Caco-2 (cell line): ENCODE measurements around the gene DOK3. TPM values are rescaled to one million over a fixed set of nuclear protein-coding genes. Genes with fewer than 3 reads are reported as not detected.
"Not testable (repeated sequence)": the region's sequence is repeated elsewhere in the genome, so short reads cannot be mapped to it uniquely, and the experiment has no call there.

Experiments used
- BruUV-seq: library from RNA; stranded (reverse); fragments of 400-500 nt; replicated peaks from 2 replicates; lab custom pipeline; 2021; lab: Mats Ljungman, UMichigan
- CTCF ChIA-PET: fragments of 300-600 bp; sonication (Branson Sonifier 250); formaldehyde crosslinking; loops from one replicate; lab custom pipeline; 2022; ENCODE audit warnings: antibody characterized with exemption; lab: Charles Lee
- POLR2A ChIA-PET: fragments of 300-600 bp; sonication (Branson Sonifier 250); formaldehyde crosslinking; loops from one replicate; lab custom pipeline; 2022; ENCODE audit warnings: antibody characterized with exemption; lab: Charles Lee
- DNase-seq, 2 experiments: peaks; one replicate each; pipeline versions ENCODE4 v3.0.0 to v3.0.0-alpha.2; 2020 to 2022
- H3K27me3 ChIP-seq: replicated peaks from 2 replicates; pipeline ENCODE4 v1.6.0; 2011; ENCODE audit warnings: low read length; ENCODE audit not compliant: control insufficient read depth, insufficient read depth
- H3K36me3 ChIP-seq: 2 replicates; pipeline ENCODE4 v1.5.1; 2011; ENCODE audit warnings: low read length; ENCODE audit not compliant: control insufficient read depth, insufficient read depth
- H3K4me1 ChIP-seq: fragments of 250-450 bp; sonication (Bioruptor Pico); 2 replicates; pipeline ENCODE4 v1.5.1; 2020; ENCODE audit warnings: mild to moderate bottlenecking
- H3K4me3 ChIP-seq: 2 replicates; pipeline ENCODE4 v1.5.1; 2011; ENCODE audit warnings: low read depth, mild to moderate bottlenecking, control low read depth, low read length
- H3K9me3 ChIP-seq: fragments of 250-450 bp; sonication (Bioruptor Pico); 2 replicates; pipeline ENCODE4 v1.5.1; 2020; ENCODE audit warnings: mild to moderate bottlenecking, moderate library complexity
- H3K27ac Mint-ChIP-seq: one replicate; pipeline ENCODE4 v1.8.0; 2022; ENCODE audit warnings: mixed read lengths; ENCODE audit not compliant: unreplicated experiment
- H3K27me3 Mint-ChIP-seq: one replicate; pipeline ENCODE4 v1.8.0; 2022; ENCODE audit warnings: mixed read lengths; ENCODE audit not compliant: insufficient read depth, unreplicated experiment
- H3K36me3 Mint-ChIP-seq: one replicate; pipeline ENCODE4 v1.8.0; 2022; ENCODE audit warnings: mild to moderate bottlenecking, mixed read lengths; ENCODE audit not compliant: insufficient read depth, unreplicated experiment
- H3K4me1 Mint-ChIP-seq: one replicate; pipeline ENCODE4 v1.8.0; 2022; ENCODE audit warnings: low read depth, mixed read lengths; ENCODE audit not compliant: unreplicated experiment
- H3K4me3 Mint-ChIP-seq: one replicate; pipeline ENCODE4 v1.8.0; 2022; ENCODE audit warnings: mild to moderate bottlenecking, moderate library complexity, mixed read lengths; ENCODE audit not compliant: unreplicated experiment
- H3K9me3 Mint-ChIP-seq: one replicate; pipeline ENCODE4 v1.8.0; 2022; ENCODE audit warnings: mixed read lengths; ENCODE audit not compliant: unreplicated experiment
- CTCF ChIP-seq, 2 experiments: fragments of 200-600 bp in 1 of 2; IDR thresholded peaks; 1 replicate in 1 of 2; 2 replicates in 1 of 2; pipeline versions ENCODE4 v1.5.1 to v1.8.0; 2011 to 2022; ENCODE audit warnings: antibody characterized with exemption in 1 of 2, control low read depth in 1 of 2, inconsistent platforms in 1 of 2, low read depth in 1 of 2, low read length in 1 of 2, mild to moderate bottlenecking in 1 of 2, moderate library complexity in 1 of 2; ENCODE audit not compliant: insufficient read depth in 1 of 2, severe bottlenecking in 1 of 2, unreplicated experiment in 1 of 2
- intact Hi-C: fragments of 100-400 bp; cut with micrococcal nuclease; formaldehyde crosslinking; loops from one replicate; pipeline ENCODE4 v1.10.0; 2022; ENCODE audit not compliant: unreplicated experiment
- total RNA-seq: library from RNA; stranded (reverse); gene quantifications from 2 replicates; pipeline ENCODE4 v1.2.3, GENCODE V29; 2022

DOK3 gene
- total RNA-seq, 1 experiment from 2014 or later = 7.9 TPM

DNA sequence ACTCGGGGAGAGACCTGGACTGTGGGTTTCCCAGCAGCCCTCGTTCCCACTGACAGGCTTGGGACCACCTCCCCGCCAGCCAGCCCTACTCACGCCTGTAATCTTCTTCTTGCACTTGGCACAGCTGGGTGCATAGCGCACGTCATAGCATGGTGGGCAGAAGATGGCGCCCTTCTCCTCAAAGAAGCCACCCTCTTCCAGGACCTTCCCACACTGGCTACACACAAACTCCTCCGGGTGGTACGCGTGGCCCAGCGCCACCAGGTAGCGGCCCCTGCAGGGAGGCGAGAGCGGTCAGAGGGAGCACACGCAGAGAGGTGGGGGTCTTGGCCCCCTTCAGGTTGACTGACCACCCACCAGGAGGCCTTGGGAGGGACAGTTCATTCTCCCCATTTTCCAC is 21.7 kb downstream of the DOK3 start:
- peak; percentile 5 to 20 for TF ChIP-seq CTCF (IDR thresholded peaks at IDR 0.05; ENCODE audit: insufficient read depth in 1 of 2, low read depth in 1 of 2, low read length in 1 of 2, severe bottlenecking in 1 of 2, unreplicated experiment in 1 of 2)
- Histone ChIP-seq H3K9me3 (no peaks in the 10 kb centered on the region), H3K36me3 (peaks cover 2% of the 10 kb centered on the region), H3K4me3 (no peak overlapping the region), H3K4me1 (0 out of 2 replicates have a peak, but pooled peaks cover 4% of the 10 kb centered on the region), H3K27me3 (no peaks in the 10 kb centered on the region)
- DNase-seq = no peak
- intact Hi-C loops = loop anchor here (1.0 kb wide), 1 partner anchor 13 kb away; no protein-coding TSS in a partner anchor
- H3K27ac Mint-ChIP-seq = no peak overlapping the region
- no TSS peak for BruUV-seq
- H3K36me3 Mint-ChIP-seq = peaks cover 45% of the 10 kb centered on the region
- ChIA-PET POLR2A (interaction anchor here (0.6 kb wide), 1 partner anchor 10 kb away, joined by 3 read pairs; the partner anchor contains the start of gene PDLIM7), CTCF (no interaction called here)
- H3K4me3 Mint-ChIP-seq = no peak overlapping the region
- no peaks in the 10 kb centered on the region for H3K9me3 Mint-ChIP-seq
- H3K27me3 Mint-ChIP-seq = no peaks in the 10 kb centered on the region
- H3K4me1 Mint-ChIP-seq = peaks cover 6% of the 10 kb centered on the region

DNA sequence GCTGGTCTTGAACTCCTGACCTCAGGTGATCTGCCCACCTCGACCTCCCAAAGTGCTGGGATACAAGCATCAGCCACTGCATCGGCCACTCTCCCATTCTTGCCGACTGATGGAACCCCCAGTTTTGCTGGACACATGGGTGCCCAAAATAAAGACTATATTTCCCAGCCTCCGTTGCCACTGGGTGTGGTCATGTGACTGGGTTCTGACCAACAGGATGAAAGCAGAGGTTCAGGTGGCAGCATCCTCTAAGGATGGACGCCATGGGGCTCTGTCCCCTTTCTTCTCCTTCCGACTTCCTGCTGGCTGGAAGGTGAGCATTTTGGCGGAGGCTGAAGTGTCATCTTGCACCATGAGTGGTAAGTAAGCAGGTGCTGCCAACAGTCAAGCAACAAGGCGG is 22.5 kb downstream of the DOK3 start:
- H3K27me3 ChIP-seq = no peaks in the 10 kb centered on the region
- no peaks in the 10 kb centered on the region for H3K9me3 ChIP-seq
- Mint-ChIP-seq H3K36me3 (peaks cover 41% of the 10 kb centered on the region), H3K27ac (no peak overlapping the region), H3K4me3 (no peak overlapping the region), H3K9me3 (no peaks in the 10 kb centered on the region), H3K27me3 (no peaks in the 10 kb centered on the region), H3K4me1 (peaks cover 6% of the 10 kb centered on the region)
- H3K4me3 ChIP-seq = no peak overlapping the region
- no peaks in the 10 kb centered on the region for H3K36me3 ChIP-seq
- H3K4me1 ChIP-seq = 0 out of 2 replicates have a peak, but pooled peaks cover 4% of the 10 kb centered on the region
- no peak for TF ChIP-seq CTCF (IDR thresholded peaks at IDR 0.05; ENCODE audit: insufficient read depth in 1 of 2, low read depth in 1 of 2, low read length in 1 of 2, severe bottlenecking in 1 of 2, unreplicated experiment in 1 of 2)
- CTCF ChIA-PET = interaction anchor here (0.6 kb wide), 2 partner anchors 9 to 81 kb away, joined by 6 to 9 read pairs; no protein-coding TSS in a partner anchor
- intact Hi-C loops = no loop called here
- BruUV-seq = no TSS peak
- POLR2A ChIA-PET = no interaction called here
- no peak for DNase-seq

DNA sequence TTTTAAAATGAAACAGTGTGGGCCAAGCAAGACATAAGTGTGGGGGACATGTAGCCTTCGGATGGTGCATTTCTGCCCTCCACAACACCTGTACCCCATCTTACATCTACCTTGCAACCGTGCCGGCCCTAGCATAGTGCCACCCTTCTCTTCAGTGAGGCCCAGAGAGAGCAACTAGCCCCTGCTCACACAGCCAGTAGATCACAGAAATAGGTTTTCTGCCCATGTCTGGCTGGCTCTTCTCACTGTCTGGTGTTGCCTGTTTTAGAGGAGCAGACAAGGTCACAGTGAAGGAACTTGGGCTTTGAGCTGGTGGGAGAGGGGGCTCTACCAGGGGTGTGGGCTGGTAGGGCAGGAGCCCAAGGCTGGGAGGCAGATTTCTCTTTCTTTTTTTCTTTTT is 23.4 kb downstream of the DOK3 start:
- ChIA-PET CTCF (no interaction called here), POLR2A (no interaction called here)
- H3K36me3 ChIP-seq = no peaks in the 10 kb centered on the region
- Mint-ChIP-seq H3K4me1 (peaks cover 6% of the 10 kb centered on the region), H3K4me3 (no peak overlapping the region), H3K36me3 (peaks cover 36% of the 10 kb centered on the region), H3K27ac (no peak overlapping the region), H3K9me3 (no peaks in the 10 kb centered on the region), H3K27me3 (no peaks in the 10 kb centered on the region)
- no peak overlapping the region for H3K4me3 ChIP-seq
- H3K27me3 ChIP-seq = no peaks in the 10 kb centered on the region
- TF ChIP-seq CTCF (IDR thresholded peaks at IDR 0.05; ENCODE audit: insufficient read depth in 1 of 2, low read depth in 1 of 2, low read length in 1 of 2, severe bottlenecking in 1 of 2, unreplicated experiment in 1 of 2) = no peak
- DNase-seq = no peak
- no peaks in the 10 kb centered on the region for H3K9me3 ChIP-seq
- 0 out of 2 replicates have a peak, but pooled peaks cover 2% of the 10 kb centered on the region for H3K4me1 ChIP-seq
- no TSS peak for BruUV-seq
- intact Hi-C loops = no loop called here

GRCh38 chr5:177485753-177486152 is 23.9 kb downstream of the DOK3 start:
- H3K4me1 Mint-ChIP-seq, H3K36me3 ChIP-seq, H3K27me3 Mint-ChIP-seq, H3K27ac Mint-ChIP-seq, H3K9me3 Mint-ChIP-seq, BruUV-seq, DNase-seq, H3K4me3 ChIP-seq, H3K27me3 ChIP-seq, H3K9me3 ChIP-seq, intact Hi-C loops, POLR2A ChIA-PET, H3K4me1 ChIP-seq, H3K4me3 Mint-ChIP-seq: not testable (repeated sequence)
- H3K36me3 Mint-ChIP-seq = peaks cover 31% of the 10 kb centered on the region
- CTCF ChIA-PET = interaction anchor here (1.0 kb wide), 1 partner anchor 28 kb away, joined by 4 read pairs; no protein-coding TSS in a partner anchor
